LNCaP clone FGC (cell line): ENCODE data around the gene FBLN1.

Experiments
- DNase-seq: peaks from one replicate; pipeline ENCODE4 v3.0.0-alpha.2; 2011; ENCODE audit warnings: low read depth
- H3K4me3 ChIP-seq: 2 replicates; pipeline ENCODE4 v1.5.1; 2011; ENCODE audit warnings: mild to moderate bottlenecking, low read depth, low read length, control low read depth
- TF ChIP-seq, protein P1 (sequence below): IDR thresholded peaks from 2 replicates; pipeline ENCODE4 v1.5.1; 2012; ENCODE audit warnings: mild to moderate bottlenecking; ENCODE audit not compliant: control insufficient read depth, insufficient read depth; ENCODE audit errors: extremely low read depth

FBLN1 gene

DNA sequence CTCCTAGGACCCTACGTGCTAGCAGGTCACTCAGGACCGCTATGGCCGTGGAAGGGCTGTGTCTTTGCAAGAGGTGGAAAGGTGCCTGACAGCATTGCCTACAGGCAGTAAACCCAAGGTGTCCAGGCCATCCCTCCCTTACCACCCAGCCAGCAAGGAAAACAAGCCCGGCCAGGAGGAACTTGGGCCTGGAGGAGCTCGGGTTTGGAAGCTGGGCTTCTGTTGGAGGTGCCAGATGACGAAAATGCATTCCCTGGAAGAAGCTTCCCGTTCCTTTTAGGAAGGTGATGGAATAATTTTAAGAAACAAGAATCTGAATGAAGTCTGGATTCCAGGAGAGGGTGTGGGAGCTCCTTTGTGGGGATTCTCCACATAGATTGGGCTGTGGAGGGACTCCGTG, 23.6 kb downstream of the FBLN1 start:
- DNase-seq, result no peak
- H3K4me3 ChIP-seq, result no peak overlapping the region
- TF ChIP-seq, protein P1, sequence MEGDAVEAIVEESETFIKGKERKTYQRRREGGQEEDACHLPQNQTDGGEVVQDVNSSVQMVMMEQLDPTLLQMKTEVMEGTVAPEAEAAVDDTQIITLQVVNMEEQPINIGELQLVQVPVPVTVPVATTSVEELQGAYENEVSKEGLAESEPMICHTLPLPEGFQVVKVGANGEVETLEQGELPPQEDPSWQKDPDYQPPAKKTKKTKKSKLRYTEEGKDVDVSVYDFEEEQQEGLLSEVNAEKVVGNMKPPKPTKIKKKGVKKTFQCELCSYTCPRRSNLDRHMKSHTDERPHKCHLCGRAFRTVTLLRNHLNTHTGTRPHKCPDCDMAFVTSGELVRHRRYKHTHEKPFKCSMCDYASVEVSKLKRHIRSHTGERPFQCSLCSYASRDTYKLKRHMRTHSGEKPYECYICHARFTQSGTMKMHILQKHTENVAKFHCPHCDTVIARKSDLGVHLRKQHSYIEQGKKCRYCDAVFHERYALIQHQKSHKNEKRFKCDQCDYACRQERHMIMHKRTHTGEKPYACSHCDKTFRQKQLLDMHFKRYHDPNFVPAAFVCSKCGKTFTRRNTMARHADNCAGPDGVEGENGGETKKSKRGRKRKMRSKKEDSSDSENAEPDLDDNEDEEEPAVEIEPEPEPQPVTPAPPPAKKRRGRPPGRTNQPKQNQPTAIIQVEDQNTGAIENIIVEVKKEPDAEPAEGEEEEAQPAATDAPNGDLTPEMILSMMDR, result no peak

DNA sequence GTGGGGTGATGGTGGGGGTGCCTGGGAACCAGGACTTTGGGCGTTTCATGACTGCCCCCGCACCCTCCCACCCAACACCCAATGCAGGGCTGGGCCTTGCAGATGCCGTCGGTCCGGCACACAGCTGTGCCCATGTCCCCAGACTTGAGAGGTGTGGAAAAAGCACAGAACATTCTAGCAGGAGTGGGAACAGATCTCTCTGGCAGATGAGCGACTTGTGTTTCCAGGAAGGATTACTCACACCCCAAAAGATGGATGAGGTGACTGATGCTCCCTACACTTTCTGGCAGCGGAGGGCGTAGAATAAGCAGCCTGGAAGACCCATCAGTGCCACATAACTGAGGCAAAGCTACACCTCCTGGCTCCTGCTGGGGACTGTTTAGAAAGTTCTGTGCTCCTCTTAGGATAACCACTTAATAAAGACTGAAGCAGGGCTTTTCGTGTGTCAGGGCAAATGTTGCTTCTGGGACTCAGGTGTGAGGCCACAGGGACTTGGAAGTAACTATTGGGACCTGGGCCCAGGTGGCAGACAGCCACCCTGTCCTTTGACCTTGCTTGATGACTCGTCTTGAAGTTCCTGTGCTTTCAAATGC, 24.2 kb downstream of the FBLN1 start:
- TF ChIP-seq, protein P1, result no peak
- H3K4me3 ChIP-seq, result no peak overlapping the region
- no peak for DNase-seq

DNA sequence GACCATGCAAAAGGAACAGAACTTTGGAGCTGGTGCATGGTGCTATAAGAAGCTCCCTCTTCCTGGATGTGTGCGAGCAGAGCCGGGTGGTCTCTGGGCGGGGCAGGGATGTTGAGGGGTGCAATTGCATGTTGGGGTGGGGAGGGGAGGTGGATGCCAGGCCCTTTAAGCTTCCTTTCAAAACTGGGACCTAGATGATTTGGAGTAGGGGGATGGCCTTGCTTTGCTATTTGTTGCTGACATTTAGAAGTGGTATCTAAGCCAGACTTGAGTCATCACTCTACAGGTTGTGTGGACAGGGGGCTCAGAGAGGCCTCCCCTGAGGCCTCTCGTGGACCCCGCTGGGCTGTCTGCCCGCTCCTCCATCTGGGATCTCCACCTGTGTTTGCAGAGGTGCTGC, 24.8 kb downstream of the FBLN1 start:
- DNase-seq, result no peak
- TF ChIP-seq, protein P1, result no peak
- no peak overlapping the region for H3K4me3 ChIP-seq

DNA sequence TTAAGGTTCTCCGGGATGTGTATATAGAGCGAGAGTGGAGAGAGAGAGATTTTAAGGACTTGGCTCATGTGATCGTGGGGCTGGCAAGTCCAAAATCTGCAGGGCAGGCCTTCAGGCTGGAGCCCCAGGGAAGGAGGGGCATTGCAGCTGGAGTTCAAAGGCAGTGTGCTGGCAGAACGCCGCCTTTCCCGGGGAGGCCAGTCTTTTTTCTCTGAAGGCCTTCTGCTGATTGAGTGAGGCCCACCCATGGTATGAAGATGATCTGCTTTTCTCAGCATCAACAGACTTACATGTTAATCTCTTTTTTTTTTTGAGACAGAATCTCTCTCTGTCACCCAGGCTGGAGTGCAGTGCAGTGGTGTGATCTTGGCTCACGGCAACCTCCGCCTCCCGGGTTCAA, 25.4 kb downstream of the FBLN1 start:
- DNase-seq, result no peak
- TF ChIP-seq, protein P1, result no peak
- H3K4me3 ChIP-seq, result no peak overlapping the region

DNA sequence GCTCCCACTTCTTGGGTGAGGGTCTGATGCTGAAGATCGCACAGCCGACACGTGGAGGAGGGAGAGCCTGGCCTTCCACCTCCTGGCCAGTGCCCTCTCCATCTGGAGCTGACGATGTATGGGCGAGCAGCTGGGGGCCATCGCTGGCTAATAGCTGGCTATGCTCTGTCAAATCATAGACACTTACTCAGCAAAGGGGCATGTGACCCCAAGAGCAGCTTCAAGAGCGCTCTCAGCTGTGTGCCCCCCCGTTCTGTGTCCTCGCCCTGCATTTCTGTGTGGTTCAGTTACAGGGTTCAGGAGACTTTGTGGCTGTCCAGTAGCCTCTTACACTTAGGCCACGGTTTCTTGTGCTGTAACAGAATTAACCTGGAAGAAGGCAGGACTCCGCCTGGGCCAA, 26.4 kb downstream of the FBLN1 start:
- H3K4me3 ChIP-seq, result no peak overlapping the region
- TF ChIP-seq, protein P1, result no peak
- DNase-seq, result no peak

DNA sequence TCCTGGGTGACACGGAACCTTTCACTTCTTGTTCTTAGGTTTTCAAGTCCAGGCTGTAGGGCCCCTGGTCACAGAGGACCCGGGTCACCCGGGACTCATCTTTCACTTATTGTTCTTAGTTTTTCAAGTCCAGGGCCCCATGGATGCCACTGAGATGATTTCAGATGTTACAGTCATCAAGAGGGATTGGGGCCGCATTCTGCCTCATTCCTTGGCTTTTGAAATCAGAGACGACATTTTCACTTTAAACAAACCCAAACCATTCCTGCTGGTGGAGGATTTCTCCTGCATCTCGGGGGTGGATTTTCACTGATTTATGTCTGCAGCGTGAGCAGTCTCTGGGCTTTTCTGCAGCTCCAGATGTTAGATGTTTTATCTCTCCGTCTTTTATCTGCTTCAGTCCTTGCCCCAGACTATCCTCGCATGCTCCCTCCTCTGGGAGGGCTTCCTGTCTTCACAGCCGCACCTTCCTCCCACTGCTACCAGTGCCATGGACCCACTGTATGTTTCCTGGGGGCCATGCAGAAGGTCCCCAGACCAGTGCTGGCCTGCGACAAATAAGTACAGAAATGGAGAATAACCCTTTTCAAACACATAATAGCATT, 27.4 kb downstream of the FBLN1 start:
- DNase-seq, result no peak
- TF ChIP-seq, protein P1, result no peak

DNA sequence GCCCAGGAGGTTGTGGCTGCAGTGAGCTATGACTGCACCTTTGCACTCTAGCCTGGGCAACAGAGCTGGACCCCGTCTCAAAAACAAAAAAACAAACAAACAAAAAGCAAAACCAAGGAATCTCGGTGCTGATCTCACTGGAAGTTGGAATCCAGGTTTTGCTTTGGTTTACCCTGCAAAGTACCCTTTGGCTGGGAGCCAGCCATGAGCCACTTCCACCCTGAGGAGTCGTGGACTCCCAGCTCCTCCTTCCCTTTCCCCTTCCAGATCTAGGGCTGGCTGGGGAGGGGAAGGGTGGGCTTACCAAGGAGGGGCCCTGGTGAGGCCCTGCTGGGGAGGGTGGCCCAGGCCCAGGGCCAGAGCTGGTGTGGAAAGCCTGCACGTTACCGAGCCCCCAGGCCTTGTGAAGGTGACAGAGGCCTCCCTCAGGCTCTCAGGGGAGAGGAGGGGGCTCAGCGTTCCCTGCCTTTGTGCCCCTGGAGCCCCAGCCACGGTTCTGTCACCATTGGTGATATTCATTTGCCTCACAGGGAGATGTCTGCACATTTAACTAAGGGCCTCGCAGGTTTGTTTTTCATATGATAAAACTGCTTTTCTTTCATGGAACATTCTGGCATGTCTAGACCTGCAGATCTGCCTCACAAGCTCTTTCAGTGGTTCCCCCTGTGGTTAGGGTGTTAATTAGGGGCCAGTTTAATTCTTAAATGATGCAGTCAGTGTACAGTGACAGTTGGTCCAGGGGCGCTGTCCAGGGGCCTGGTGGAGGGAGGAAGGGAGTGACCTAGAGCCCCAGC, 29.0 kb downstream of the FBLN1 start:
- no peak for DNase-seq
- TF ChIP-seq, protein P1, result no peak
- no peak overlapping the region for H3K4me3 ChIP-seq

More for the DNA sequence above, 27.4 kb downstream of the FBLN1 start:
- no peak overlapping the region for H3K4me3 ChIP-seq
